GM21723 (cell line): ENCODE data around the gene IL11RA.
"Not testable (repeated sequence)": the region's sequence is repeated elsewhere in the genome, so short reads cannot be mapped to it uniquely, and the experiment has no call there.

Experiments
- ATAC-seq: cut with Tn5 transposase; IDR thresholded peaks from one replicate; pipeline ENCODE4 v1.9.1; 2021; ENCODE audit warnings: mild to moderate bottlenecking, moderate library complexity; ENCODE audit not compliant: unreplicated experiment

IL11RA gene

GRCh38 chr9:34628656-34629490 is 23.1 kb upstream of the IL11RA start, which contains the start of gene ARID3C:
Gene ARID3C, minus strand, starts transcription at chr9:34629066. Its CDS starts 1,052 bp downstream, at chr9:34628014.
- ATAC-seq: no peak

- ATAC-seq: no peak
These were observed 22.5 kb upstream of the IL11RA start for GRCh38 chr9:34629491-34629808.

GRCh38 chr9:34630402-34631154 is 21.4 kb upstream of the IL11RA start:
- ATAC-seq: no peak

- no peak for ATAC-seq
These were observed 18.8 kb upstream of the IL11RA start for GRCh38 chr9:34633166-34633565.

- no peak for ATAC-seq
These were observed 18.0 kb upstream of the IL11RA start for GRCh38 chr9:34633851-34634550.

- ATAC-seq: no peak
These were observed 17.3 kb upstream of the IL11RA start for GRCh38 chr9:34634551-34635248.

- ATAC-seq: no peak
These were observed 16.4 kb upstream of the IL11RA start for GRCh38 chr9:34635556-34635955.

GRCh38 chr9:34636791-34637355 is 15.1 kb upstream of the IL11RA start:
- ATAC-seq: no peak

- ATAC-seq: peak; percentile 88
These were observed 14.4 kb upstream of the IL11RA start, which contains the start of gene SIGMAR1 for GRCh38 chr9:34637356-34638137. Gene SIGMAR1, minus strand, starts transcription at chr9:34637787. Its CDS starts 90 bp downstream, at chr9:34637697.

GRCh38 chr9:34638138-34638445 is 13.9 kb upstream of the IL11RA start:
- no peak for ATAC-seq

- not testable (repeated sequence) for ATAC-seq
These were observed 12.7 kb upstream of the IL11RA start for GRCh38 chr9:34639322-34639721.

GRCh38 chr9:34642679-34643078 is 9.3 kb upstream of the IL11RA start:
- ATAC-seq: no peak

- ATAC-seq: no peak
These were observed 7.1 kb upstream of the IL11RA start for GRCh38 chr9:34644766-34645314.

- ATAC-seq: peak; percentile 89
These were observed 5.5 kb upstream of the IL11RA start, which contains the start of gene GALT for GRCh38 chr9:34646211-34647083. Gene GALT, plus strand, starts transcription at chr9:34646675. Its CDS starts 30 bp downstream, at chr9:34646705.

GRCh38 chr9:34647084-34647403 is 4.9 kb upstream of the IL11RA start:
- ATAC-seq: no peak

- ATAC-seq: no peak
These were observed 4.3 kb upstream of the IL11RA start for GRCh38 chr9:34647651-34648050.

GRCh38 chr9:34648673-34649072 is 3.3 kb upstream of the IL11RA start:
- ATAC-seq: no peak

GRCh38 chr9:34650816-34651215 is 1.2 kb upstream of the IL11RA start:
- ATAC-seq: no peak

GRCh38 chr9:34651321-34651720 is 664 bp upstream of the IL11RA start:
- no peak for ATAC-seq
